CD4-positive, CD25-positive, alpha-beta regulatory T cell (primary cell): ENCODE results near the gene ZNF277. TPM values are rescaled to one million over a fixed set of nuclear protein-coding genes. Genes with fewer than 3 reads are reported as not detected.
"Not testable (repeated sequence)": the region's sequence is repeated elsewhere in the genome, so short reads cannot be mapped to it uniquely, and the experiment has no call there.

Experiments used
- ATAC-seq, 2 donors: fragments of 150-1000 bp; cut with Tn5 transposase; one replicate each; pipeline ENCODE4 v1.10.0; 2021; ENCODE audit warnings: low read depth in 2 of 2, moderate number of reproducible peaks in 2 of 2, moderate library complexity in 1 of 2
- DNase-seq, 3 donors: peaks; one replicate each; pipeline versions ENCODE4 v3.0.0 to v3.0.0-alpha.2; 2012 to 2022; ENCODE audit warnings: mixed read lengths in 1 of 3
- H3K27ac ChIP-seq: one replicate; pipeline ENCODE4 v1.7.0; 2013; ENCODE audit warnings: mild to moderate bottlenecking, low read length; ENCODE audit not compliant: insufficient read depth, poor library complexity, severe bottlenecking
- H3K27me3 ChIP-seq: one replicate; pipeline ENCODE4 v1.7.0; 2013; ENCODE audit warnings: low read length; ENCODE audit not compliant: control insufficient read depth, insufficient read depth
- H3K36me3 ChIP-seq: one replicate; pipeline ENCODE4 v1.7.0; 2013; ENCODE audit warnings: mild to moderate bottlenecking, low read length, moderate library complexity; ENCODE audit not compliant: control insufficient read depth, insufficient read depth
- H3K4me1 ChIP-seq: 2 replicates; pipeline ENCODE4 v1.7.0; 2013; ENCODE audit warnings: mild to moderate bottlenecking, low read length; ENCODE audit not compliant: insufficient read depth, control insufficient read depth, poor library complexity, severe bottlenecking
- H3K4me3 ChIP-seq: one replicate; pipeline ENCODE4 v1.7.0; 2013; ENCODE audit warnings: low read depth, mild to moderate bottlenecking, low read length, moderate library complexity
- H3K9me3 ChIP-seq, 2 experiments: 1 replicate in 1 of 2; 2 replicates in 1 of 2; pipeline ENCODE4 v1.7.0; 2013; ENCODE audit warnings: low read length in 2 of 2, mild to moderate bottlenecking in 1 of 2, moderate library complexity in 1 of 2; ENCODE audit not compliant: control insufficient read depth in 2 of 2
- H3K27ac Mint-ChIP-seq, 3 donors: one replicate each; pipeline ENCODE4 v1.8.0; 2020 to 2022; ENCODE audit warnings: mild to moderate bottlenecking in 3 of 3, mixed read lengths in 3 of 3, moderate library complexity in 2 of 3
- H3K27me3 Mint-ChIP-seq: one replicate; pipeline ENCODE4 v1.8.0; 2022; ENCODE audit warnings: mild to moderate bottlenecking, mixed read lengths
- H3K36me3 Mint-ChIP-seq: one replicate; pipeline ENCODE4 v1.8.0; 2020; ENCODE audit warnings: mixed read lengths
- H3K4me1 Mint-ChIP-seq, 4 donors: one replicate each; pipeline ENCODE4 v1.8.0; 2020 to 2022; ENCODE audit warnings: mixed read lengths in 4 of 4, mild to moderate bottlenecking in 1 of 4
- H3K4me3 Mint-ChIP-seq, 4 donors: one replicate each; pipeline ENCODE4 v1.8.0; 2020 to 2022; ENCODE audit warnings: mild to moderate bottlenecking in 4 of 4, mixed read lengths in 4 of 4, moderate library complexity in 3 of 4
- H3K9me3 Mint-ChIP-seq, 7 donors: one replicate each; pipeline ENCODE4 v1.8.0; 2020 to 2022; ENCODE audit warnings: mixed read lengths in 7 of 7, mild to moderate bottlenecking in 3 of 7, moderate library complexity in 2 of 7
- polyA plus RNA-seq, 4 donors: library from polyadenylated mRNA; unstranded; fragments of 300-500 nt; fragmentation: Illumina TruSeq; gene quantifications; one replicate each; pipeline ENCODE4 v1.2.3, GENCODE V29; 2021
- total RNA-seq: library from RNA; stranded (reverse); gene quantifications from one replicate; pipeline ENCODE4 v1.2.3, GENCODE V29; 2022

ZNF277 gene
- total and polyA plus RNA-seq, 5 donors from 2014 or later: 24.7 to 29.0 (median 26.8) TPM

DNA sequence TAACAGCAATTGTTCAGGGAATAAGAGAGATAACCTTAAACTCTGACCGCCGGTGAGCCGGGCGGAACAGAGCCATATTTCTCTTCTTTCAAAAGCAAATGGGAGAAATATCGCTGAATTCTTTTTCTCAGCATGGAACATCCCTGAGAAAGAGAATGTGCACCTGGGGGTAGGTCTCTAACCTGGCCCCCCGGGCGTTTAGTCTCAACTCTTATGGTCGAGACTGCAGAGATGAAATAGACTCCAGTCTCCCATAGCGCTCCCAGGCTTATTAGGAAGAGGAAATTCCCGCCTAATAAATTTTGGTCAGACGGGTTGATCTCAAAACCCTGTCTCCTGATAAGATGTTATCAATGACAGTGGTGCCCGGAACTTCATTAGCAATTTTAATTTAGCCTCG, 43.5 kb downstream of the ZNF277 start:
- Mint-ChIP-seq H3K27ac (peak overlapping the region in 1 of 3 donors; percentile 4), H3K4me1 (peaks cover 33 to 46% (median 43%) of the 10 kb centered on the region in 4 donors)
- not testable (repeated sequence) for H3K36me3 Mint-ChIP-seq, H3K27me3 Mint-ChIP-seq, H3K4me3 Mint-ChIP-seq, H3K4me1 ChIP-seq, H3K4me3 ChIP-seq, H3K9me3 ChIP-seq, H3K27me3 ChIP-seq, H3K27ac ChIP-seq, H3K9me3 Mint-ChIP-seq, ATAC-seq, H3K36me3 ChIP-seq, DNase-seq

DNA sequence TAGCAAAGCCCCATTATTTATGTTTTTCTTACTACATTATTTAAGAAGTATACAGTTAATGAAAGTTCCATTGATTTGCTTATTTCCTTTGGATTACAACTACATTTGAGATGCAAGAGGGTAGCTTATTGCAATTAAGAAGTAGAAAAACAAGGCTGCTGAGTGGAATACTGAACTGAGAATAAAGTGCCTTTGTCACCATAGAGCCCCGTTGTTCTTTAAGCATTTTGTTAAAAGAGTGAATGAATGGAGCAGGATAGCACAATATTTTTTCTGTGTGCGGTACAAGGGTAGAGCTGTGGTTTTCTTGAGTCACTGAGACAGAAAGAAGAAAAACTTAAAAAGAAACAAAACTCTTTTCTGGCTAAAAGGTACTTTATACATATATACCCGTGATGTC, 45.6 kb downstream of the ZNF277 start:
- H3K27ac Mint-ChIP-seq: no peak overlapping the region
- ATAC-seq: no peak
- no peak overlapping the region for H3K4me3 Mint-ChIP-seq

GRCh38 chr7:112252691-112253090, 46.2 kb downstream of the ZNF277 start:
- ATAC-seq (no peak), DNase-seq (no peak)
- Histone ChIP-seq H3K4me3 (no peak overlapping the region), H3K36me3 (no peaks in the 10 kb centered on the region), H3K9me3 (no peaks in the 10 kb centered on the region), H3K4me1 (no peaks in the 10 kb centered on the region), H3K27ac (no peak overlapping the region), H3K27me3 (no peaks in the 10 kb centered on the region)
- no peaks in the 10 kb centered on the region for H3K36me3 Mint-ChIP-seq
- H3K4me1 Mint-ChIP-seq: peaks cover 38 to 49% (median 44%) of the 10 kb centered on the region in 4 donors
- no peak overlapping the region for H3K4me3 Mint-ChIP-seq
- H3K9me3 Mint-ChIP-seq: peaks cover 0 to 2% (median 0%) of the 10 kb centered on the region in 7 donors
- H3K27ac Mint-ChIP-seq: no peak overlapping the region
- no peaks in the 10 kb centered on the region for H3K27me3 Mint-ChIP-seq

More for the DNA sequence above, 45.6 kb downstream of the ZNF277 start:
- no peaks in the 10 kb centered on the region for H3K4me1 ChIP-seq
- Mint-ChIP-seq H3K9me3 (peaks cover 0 to 2% (median 0%) of the 10 kb centered on the region in 7 donors), H3K27me3 (no peaks in the 10 kb centered on the region), H3K4me1 (peaks cover 41 to 46% (median 44%) of the 10 kb centered on the region in 4 donors), H3K36me3 (no peaks in the 10 kb centered on the region)
- no peaks in the 10 kb centered on the region for H3K9me3 ChIP-seq
- no peaks in the 10 kb centered on the region for H3K36me3 ChIP-seq
- H3K4me3 ChIP-seq: no peak overlapping the region
- no peak overlapping the region for H3K27ac ChIP-seq
- no peak for DNase-seq
- H3K27me3 ChIP-seq: no peaks in the 10 kb centered on the region

DNA sequence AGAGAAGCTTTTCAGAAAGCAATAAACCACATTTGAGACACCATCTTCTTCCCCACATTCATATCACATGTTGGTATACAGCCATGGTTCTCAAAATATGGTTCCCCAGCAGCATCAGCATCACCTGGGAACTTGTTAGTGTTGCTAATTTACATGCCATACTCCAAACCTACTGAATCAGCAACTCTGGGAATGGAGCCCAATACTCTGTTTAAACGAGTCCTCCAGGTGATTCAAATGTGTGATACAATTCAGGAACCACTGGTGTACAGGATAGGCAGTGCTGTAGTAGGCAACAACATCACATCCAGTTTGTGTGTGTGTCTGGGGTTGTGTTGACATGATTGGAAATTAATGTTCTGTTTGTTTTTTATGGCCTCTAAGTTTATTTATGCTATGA, 47.7 kb downstream of the ZNF277 start:
- Mint-ChIP-seq H3K36me3 (no peaks in the 10 kb centered on the region), H3K27ac (no peak overlapping the region), H3K4me3 (no peak overlapping the region), H3K9me3 (peaks cover 0 to 2% (median 0%) of the 10 kb centered on the region in 7 donors), H3K4me1 (peaks cover 32 to 45% (median 44%) of the 10 kb centered on the region in 4 donors), H3K27me3 (no peaks in the 10 kb centered on the region)
- ATAC-seq: no peak
- Histone ChIP-seq H3K27me3 (no peaks in the 10 kb centered on the region), H3K27ac (no peak overlapping the region), H3K4me1 (no peaks in the 10 kb centered on the region), H3K9me3 (no peaks in the 10 kb centered on the region), H3K36me3 (no peaks in the 10 kb centered on the region), H3K4me3 (no peak overlapping the region)
- DNase-seq: no peak

GRCh38 chr7:112254709-112255387, 48.4 kb downstream of the ZNF277 start:
- no peak for ATAC-seq
- H3K9me3 Mint-ChIP-seq: peaks cover 0 to 2% (median 0%) of the 10 kb centered on the region in 7 donors
- H3K4me1 ChIP-seq: no peaks in the 10 kb centered on the region
- no peak overlapping the region for H3K4me3 Mint-ChIP-seq
- no peak overlapping the region for H3K27ac Mint-ChIP-seq
- no peak for DNase-seq
- H3K27me3 Mint-ChIP-seq: no peaks in the 10 kb centered on the region
- H3K36me3 ChIP-seq: no peaks in the 10 kb centered on the region
- H3K27ac ChIP-seq: no peak overlapping the region
- no peak overlapping the region for H3K4me3 ChIP-seq
- no peaks in the 10 kb centered on the region for H3K36me3 Mint-ChIP-seq
- H3K9me3 ChIP-seq: no peaks in the 10 kb centered on the region
- H3K27me3 ChIP-seq: no peaks in the 10 kb centered on the region
- peaks cover 28 to 45% (median 44%) of the 10 kb centered on the region in 4 donors for H3K4me1 Mint-ChIP-seq

GRCh38 chr7:112255388-112255720, 48.9 kb downstream of the ZNF277 start:
- no peak overlapping the region for H3K27ac ChIP-seq
- Mint-ChIP-seq H3K4me1 (peaks cover 28 to 46% (median 43%) of the 10 kb centered on the region in 4 donors), H3K4me3 (no peak overlapping the region), H3K27me3 (no peaks in the 10 kb centered on the region), H3K9me3 (peaks cover 0 to 2% (median 0%) of the 10 kb centered on the region in 7 donors), H3K27ac (no peak overlapping the region), H3K36me3 (no peaks in the 10 kb centered on the region)
- H3K9me3 ChIP-seq: no peaks in the 10 kb centered on the region
- no peaks in the 10 kb centered on the region for H3K4me1 ChIP-seq
- ATAC-seq: no peak
- no peaks in the 10 kb centered on the region for H3K36me3 ChIP-seq
- no peak for DNase-seq
- H3K27me3 ChIP-seq: no peaks in the 10 kb centered on the region
- no peak overlapping the region for H3K4me3 ChIP-seq

GRCh38 chr7:112257073-112257472, 50.6 kb downstream of the ZNF277 start:
- Histone ChIP-seq H3K27ac (no peak overlapping the region), H3K9me3 (no peaks in the 10 kb centered on the region), H3K36me3 (no peaks in the 10 kb centered on the region), H3K27me3 (no peaks in the 10 kb centered on the region), H3K4me3 (no peak overlapping the region), H3K4me1 (no peaks in the 10 kb centered on the region)
- H3K27me3 Mint-ChIP-seq: no peaks in the 10 kb centered on the region
- no peak for ATAC-seq
- no peak overlapping the region for H3K27ac Mint-ChIP-seq
- H3K4me1 Mint-ChIP-seq: peaks cover 14 to 48% (median 40%) of the 10 kb centered on the region in 4 donors
- H3K4me3 Mint-ChIP-seq: no peak overlapping the region
- peaks cover 0 to 2% (median 0%) of the 10 kb centered on the region in 7 donors for H3K9me3 Mint-ChIP-seq
- DNase-seq: no peak
- H3K36me3 Mint-ChIP-seq: no peaks in the 10 kb centered on the region

DNA sequence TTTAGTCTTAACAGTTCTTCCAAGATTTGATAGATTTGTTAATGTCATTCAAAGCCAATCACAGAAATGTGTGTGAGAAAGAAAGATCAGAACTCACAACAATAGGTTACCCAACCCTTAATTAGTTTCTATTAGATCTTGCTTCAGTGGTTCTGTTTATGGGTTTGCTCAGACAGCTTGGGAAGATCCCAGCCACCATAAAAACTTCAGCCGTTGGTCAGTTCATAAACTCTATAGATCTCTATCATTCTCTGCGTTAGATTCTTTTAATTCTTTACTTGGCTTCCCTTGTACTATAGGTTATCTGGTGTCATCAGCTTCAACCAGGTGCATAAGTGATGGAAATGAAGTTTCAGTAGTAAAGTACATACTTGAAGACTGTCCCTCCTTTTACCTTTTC, 54.4 kb downstream of the ZNF277 start:
- no peaks in the 10 kb centered on the region for H3K27me3 ChIP-seq
- H3K27me3 Mint-ChIP-seq: peaks cover 4% of the 10 kb centered on the region
- peaks cover 0 to 1% (median 0%) of the 10 kb centered on the region in 7 donors for H3K9me3 Mint-ChIP-seq
- peaks cover 6 to 39% (median 32%) of the 10 kb centered on the region in 4 donors for H3K4me1 Mint-ChIP-seq
- no peaks in the 10 kb centered on the region for H3K9me3 ChIP-seq
- H3K4me1 ChIP-seq: peaks cover under 1% of the 10 kb centered on the region
- no peaks in the 10 kb centered on the region for H3K36me3 ChIP-seq
- no peak for ATAC-seq
- H3K27ac ChIP-seq: no peak overlapping the region
- H3K27ac Mint-ChIP-seq: no peak overlapping the region
- no peaks in the 10 kb centered on the region for H3K36me3 Mint-ChIP-seq
- no peak for DNase-seq
- no peak overlapping the region for H3K4me3 Mint-ChIP-seq
- no peak overlapping the region for H3K4me3 ChIP-seq
